GM18873 (cell line): Measurements from ENCODE around the gene CD209.
"Not testable (repeated sequence)": the region's sequence is repeated elsewhere in the genome, so short reads cannot be mapped to it uniquely, and the experiment has no call there.

Experiments
- ATAC-seq: cut with Tn5 transposase; IDR thresholded peaks from one replicate; pipeline ENCODE4 v1.9.1; 2021; ENCODE audit warnings: mild to moderate bottlenecking, moderate library complexity, moderate number of reproducible peaks; ENCODE audit not compliant: unreplicated experiment, low FRiP score

Gene CD209

DNA sequence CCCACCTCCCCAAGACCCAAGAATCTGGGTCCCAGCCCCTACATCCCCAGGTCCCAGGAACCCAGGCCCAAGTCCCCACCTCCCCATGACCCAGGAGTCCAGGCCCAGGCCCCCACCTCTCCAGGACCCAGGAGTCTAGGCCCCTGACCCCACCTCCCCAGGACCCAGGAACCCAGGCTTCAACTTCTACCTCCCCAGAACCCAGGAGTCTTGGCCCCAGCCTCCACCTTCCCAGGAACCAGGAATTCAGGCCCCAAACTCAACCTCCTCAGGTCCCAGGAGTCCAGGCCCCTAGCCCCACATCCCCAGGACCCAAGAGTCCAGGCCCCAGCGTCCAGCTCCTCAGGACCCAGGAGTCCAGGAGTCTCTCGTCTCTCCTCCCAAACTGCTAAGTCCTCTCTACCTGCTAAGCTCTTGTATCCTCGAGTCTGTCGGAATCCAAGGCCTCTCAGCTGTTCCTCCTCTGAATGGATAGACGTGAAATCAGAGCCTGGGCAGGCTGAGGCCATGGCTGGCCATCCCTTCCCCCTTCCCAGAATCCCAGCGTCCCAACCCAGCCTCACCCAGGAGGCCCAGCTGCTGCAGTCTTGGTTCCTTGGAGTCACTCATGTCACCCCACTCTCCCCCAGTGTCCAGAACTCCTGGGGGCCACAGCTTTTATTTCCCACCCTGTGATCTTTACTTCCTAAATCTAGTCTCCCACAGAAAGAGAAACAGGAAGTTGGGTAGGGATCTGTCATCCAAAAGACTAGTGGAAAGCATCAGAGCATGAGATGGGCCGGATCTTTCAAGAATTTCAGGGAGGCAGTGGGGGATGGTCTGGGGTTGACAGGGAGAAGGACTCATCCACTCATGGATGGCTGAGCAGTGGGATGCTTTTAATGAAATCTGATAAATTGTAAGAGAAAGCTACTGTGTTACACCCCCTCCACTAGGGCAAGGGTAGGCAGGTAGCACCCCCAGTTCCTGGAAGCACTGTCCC, at the start of gene CD209:
Gene CD209, minus strand, starts transcription at position 632 of the 982 bp plus-strand sequence. Its CDS starts 23 bp downstream, at position 609.
- ATAC-seq = no peak

DNA sequence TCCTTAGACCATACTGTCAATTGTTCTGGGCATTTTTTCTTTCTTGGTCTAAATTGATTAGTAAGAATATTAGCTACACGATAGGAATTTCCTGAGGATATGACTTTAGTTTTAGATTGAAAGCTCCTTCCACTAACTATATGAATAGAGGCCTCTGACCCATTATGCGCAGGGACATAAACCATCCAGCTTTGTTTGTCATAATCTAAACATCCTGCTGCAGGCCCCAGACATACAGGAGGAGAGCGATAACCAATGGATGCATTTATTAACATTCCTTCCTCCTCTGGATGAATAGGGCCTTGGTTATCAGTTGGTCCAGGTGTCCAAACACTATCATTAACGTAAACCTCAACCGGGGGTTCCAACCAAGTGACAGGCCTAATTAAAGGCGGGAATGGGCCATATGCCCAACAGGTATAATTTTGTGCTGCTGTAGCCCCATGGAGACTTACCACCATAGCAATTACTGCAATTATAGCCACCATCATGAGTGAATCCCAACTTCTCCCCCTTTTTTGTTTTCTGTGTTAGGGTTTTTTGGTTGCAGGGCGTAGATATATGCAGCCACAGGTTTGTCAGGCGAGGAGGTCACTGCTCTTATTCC, 48.3 kb upstream of the CD209 start:
- no peak for ATAC-seq

- no peak for ATAC-seq
Observed at GRCh38 chr19:7793493-7793892, 46.2 kb upstream of the CD209 start.

GRCh38 chr19:7792701-7793100, 45.4 kb upstream of the CD209 start:
- ATAC-seq = not testable (repeated sequence)

DNA sequence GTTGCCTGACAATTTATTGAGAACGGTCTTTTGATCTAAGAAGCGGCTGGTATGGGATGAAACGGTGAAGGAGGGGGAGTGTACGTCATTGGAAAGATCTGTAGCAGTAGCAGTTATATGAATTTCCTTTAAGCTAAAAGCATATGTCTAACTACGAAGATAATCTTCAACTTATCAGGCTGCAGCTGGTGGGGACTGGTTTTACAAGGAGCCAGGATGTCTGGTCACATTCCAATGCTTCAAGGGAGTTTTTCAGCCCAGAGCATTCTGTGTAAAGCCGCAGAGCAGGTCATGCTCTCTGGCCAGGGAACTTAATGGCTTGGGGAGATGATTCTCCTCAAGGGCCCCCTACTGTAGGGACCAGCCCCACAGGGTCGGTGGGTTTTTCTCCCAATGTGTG, 44.9 kb upstream of the CD209 start:
- no peak for ATAC-seq

DNA sequence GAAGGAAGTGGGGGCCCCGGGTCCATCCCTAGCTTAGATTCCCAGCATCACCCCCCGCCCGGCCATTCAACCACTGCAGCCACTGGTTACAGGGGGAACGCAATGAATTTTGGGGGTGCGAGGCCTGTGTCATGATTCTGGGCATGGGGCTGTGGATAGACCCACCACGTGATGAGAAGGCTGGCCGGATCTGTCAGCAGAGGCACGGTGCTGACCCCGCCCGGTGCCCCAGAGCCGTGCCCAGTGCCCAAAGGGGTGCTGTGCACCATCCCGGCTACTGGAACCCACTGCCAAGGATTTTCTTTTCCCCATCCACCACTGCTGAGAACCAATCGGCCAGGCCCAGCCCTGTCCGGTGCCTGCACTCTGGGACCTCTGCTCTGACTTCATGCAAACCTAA, 43.1 kb upstream of the CD209 start:
- ATAC-seq = no peak

DNA sequence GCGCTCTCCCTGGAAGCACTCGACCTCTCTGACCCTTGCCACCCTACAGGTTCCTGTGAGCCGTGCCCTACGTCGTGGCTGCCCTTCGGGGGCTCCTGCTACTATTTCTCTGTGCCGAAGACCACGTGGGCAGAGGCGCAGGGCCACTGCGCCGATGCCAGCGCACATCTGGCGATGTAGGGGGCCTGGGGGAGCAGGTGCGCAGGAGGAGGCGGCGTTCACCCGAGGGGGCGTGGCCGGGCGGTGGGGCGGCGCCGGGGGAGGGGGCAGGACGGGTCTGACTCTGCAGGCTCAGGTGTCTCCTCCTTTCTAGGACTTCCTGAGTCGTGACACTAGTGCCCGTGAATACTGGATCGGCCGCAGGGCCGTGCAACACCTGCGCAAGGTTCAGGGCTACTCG, 42.1 kb upstream of the CD209 start:
- no peak for ATAC-seq

DNA sequence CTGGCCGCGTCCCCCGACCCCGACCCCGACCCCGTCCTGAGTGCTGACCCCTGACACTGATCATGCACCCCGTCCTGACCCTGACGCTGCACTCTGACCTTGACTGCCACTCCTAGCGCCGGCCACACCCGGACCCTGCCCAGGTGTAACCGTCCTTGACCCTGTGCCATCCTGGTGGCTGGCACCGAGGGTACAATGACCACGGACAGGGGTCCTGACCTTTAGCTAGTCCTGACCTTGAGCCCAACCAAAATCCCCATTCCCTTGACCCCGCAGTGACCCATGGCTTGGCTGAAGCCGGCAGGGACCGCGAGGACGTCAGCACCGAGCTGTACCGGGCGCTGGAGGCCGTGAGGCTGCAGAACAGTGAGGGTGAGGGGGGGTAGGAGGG, 41.6 kb upstream of the CD209 start:
- no peak for ATAC-seq

DNA sequence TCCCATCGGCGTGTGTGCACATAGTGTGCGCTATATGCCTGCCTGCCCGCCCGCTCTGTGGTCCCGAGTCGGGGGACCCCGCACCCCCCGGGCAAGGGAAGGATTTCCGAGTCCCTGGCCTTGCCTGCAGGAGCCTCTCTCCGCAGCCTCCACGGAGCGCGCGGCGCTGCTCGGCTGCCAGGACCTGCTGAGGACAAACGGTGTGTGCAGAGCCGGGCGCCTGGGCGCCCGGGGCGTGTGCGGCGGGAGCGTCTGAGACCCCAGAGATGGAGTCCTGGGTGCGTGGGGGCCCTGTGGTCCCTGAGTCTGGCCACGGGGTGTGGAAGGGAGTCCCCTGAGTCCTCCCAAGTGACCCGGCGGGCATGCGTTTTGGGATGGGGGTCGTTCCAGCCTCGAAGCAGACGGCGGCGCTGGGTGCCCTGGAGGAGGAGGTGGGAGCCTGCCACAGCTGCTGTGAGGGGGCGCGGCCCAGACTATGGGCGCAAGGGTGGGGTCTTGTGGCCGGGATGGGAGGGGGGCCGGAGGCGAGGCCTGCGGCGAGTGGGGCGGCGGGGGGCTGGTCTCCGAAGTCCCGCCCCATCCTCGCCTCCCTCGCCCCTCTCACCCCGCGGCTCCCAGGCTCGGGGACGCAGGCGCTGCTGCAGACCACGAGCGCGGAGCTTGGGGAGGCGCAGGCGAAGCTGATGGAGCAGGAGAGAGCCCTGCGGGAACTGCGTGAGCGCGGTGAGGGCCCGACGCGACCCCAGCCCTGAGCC, 41.0 kb upstream of the CD209 start:
- no peak for ATAC-seq

- ATAC-seq = no peak
Observed at GRCh38 chr19:7787602-7788177, 40.4 kb upstream of the CD209 start.

- ATAC-seq = no peak
Observed at GRCh38 chr19:7787141-7787540, 39.8 kb upstream of the CD209 start.

DNA sequence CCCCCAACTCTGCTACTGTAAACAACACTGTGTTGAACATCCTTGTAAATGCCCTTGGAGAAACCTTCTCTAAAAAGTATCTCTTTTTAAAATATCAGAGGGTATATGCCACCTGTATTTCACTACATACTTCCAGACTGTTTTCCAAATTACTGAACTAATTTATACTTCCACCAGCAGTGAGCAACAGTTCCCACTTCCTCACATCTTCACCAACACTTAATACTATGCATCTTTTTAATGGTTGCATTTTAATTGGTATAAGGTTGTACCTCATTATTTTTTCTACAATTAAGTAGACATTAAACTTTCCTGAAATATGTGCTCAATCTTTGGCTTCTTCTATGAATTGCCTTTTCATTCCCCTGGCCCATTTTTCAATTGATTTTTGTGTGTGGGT, 37.5 kb upstream of the CD209 start:
- ATAC-seq = no peak

DNA sequence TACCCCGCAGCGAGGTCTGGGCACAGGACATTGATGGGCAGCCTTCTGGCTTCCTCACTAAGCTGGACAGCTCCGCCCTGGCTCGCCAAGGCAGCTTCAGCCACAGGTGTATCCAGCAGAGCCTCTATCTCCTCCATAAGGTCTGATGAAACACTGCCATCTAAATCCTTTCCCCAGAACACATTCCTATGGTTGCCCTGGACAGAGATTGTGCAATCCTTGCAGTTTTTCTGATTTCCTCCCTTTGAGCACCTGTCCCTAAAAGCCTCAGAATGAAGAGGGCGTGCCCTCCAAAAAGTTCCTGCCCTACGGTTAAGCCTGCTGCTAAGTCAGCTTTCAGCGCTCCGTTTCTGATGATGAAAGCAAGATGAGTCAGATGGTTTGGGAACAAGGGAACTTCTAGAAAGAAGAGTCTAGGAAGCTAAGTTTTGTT, 36.7 kb upstream of the CD209 start:
- no peak for ATAC-seq

- no peak for ATAC-seq
Observed at GRCh38 chr19:7781157-7781556, 33.8 kb upstream of the CD209 start.

- ATAC-seq = no peak
Observed at GRCh38 chr19:7779631-7780486, 32.5 kb upstream of the CD209 start.

DNA sequence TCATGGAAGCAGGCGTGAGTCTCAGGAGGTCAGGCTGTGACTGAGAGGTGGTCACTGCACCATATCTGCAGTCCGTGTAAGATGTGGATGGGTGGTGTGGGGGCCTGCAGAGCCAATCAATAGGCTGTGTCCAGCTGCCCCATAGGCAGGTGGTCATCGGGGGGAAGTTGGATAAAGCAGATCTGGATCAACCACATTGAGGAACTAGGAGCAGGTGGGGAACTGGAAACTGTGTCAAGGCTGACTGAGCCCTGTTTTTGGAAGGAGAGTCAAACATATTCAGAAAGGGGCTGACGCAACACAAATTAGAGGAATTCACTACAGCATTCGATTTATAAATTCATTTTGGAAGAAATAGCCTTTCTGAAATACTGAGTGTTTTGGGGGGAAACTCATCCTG, 30.7 kb upstream of the CD209 start:
- ATAC-seq = no peak

DNA sequence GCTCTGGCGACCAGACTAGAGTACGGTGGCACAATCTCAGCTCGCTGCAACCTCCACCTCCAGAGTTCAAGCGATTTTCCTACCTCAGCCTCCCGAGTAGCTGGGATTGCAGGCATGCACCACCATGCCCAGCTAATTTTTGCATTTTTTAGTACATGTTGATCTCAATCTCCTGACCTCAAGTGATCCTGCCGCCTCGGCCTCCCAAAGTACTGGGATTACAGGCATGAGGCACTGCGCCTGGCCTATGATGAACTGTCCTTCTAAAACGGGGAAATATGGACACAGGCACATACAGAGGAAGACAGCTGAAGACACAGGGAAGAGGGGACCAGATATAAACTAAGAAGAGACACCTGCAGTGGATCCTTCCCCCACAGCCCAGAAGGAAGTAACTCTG, 28.4 kb upstream of the CD209 start:
- no peak for ATAC-seq

GRCh38 chr19:7773841-7774240, 26.5 kb upstream of the CD209 start:
- ATAC-seq = no peak

- no peak for ATAC-seq
Observed at GRCh38 chr19:7772752-7773291, 25.5 kb upstream of the CD209 start.

- ATAC-seq = no peak
Observed at GRCh38 chr19:7771072-7771471, 23.7 kb upstream of the CD209 start.
